Measurements from ENCODE around the gene ATXN10. TPM values are rescaled to one million over a fixed set of nuclear protein-coding genes. Genes with fewer than 3 reads are reported as not detected.

ATXN10 gene
- total RNA-seq, 4 donors from 2014 or later, result 83.5 to 127 (median 96.6) TPM

GRCh38 chr22:45693835-45694234 is 22.2 kb downstream of the ATXN10 start:
- no peak for TF ChIP-seq CTCF (IDR thresholded peaks at IDR 0.05; ENCODE audit: low read depth)

GRCh38 chr22:45696227-45696626 is 24.6 kb downstream of the ATXN10 start:
- no peak for TF ChIP-seq CTCF (IDR thresholded peaks at IDR 0.05; ENCODE audit: low read depth)

- TF ChIP-seq CTCF (IDR thresholded peaks at IDR 0.05; ENCODE audit: low read depth), result no peak
Measured at GRCh38 chr22:45698094-45698493, 26.5 kb downstream of the ATXN10 start.

GRCh38 chr22:45702981-45703380 is 31.3 kb downstream of the ATXN10 start:
- TF ChIP-seq CTCF (IDR thresholded peaks at IDR 0.05; ENCODE audit: low read depth), result no peak

- TF ChIP-seq CTCF (IDR thresholded peaks at IDR 0.05; ENCODE audit: low read depth), result no peak
Measured at GRCh38 chr22:45703758-45704157, 32.1 kb downstream of the ATXN10 start.

- no peak for TF ChIP-seq CTCF (IDR thresholded peaks at IDR 0.05; ENCODE audit: low read depth)
Measured at GRCh38 chr22:45704648-45705047, 33.0 kb downstream of the ATXN10 start.

GRCh38 chr22:45707605-45708004 is 36.0 kb downstream of the ATXN10 start:
- TF ChIP-seq CTCF (IDR thresholded peaks at IDR 0.05; ENCODE audit: low read depth), result no peak

All from subcutaneous adipose tissue (tissue), 4 donors.